NT2/D1 (cell line): ENCODE data around the gene ATXN7.

Experiments used
- DNase-seq: peaks from one replicate; pipeline ENCODE4 v3.0.0-alpha.2; 2011; ENCODE audit warnings: low read depth, low spot score
- H3K27me3 ChIP-seq: 2 replicates; pipeline ENCODE4 v1.6.0; 2011; ENCODE audit warnings: mild to moderate bottlenecking; ENCODE audit not compliant: insufficient read length, insufficient read depth
- H3K36me3 ChIP-seq: 2 replicates; pipeline ENCODE4 v1.6.1; 2011; ENCODE audit warnings: mild to moderate bottlenecking, low read length, mixed read lengths; ENCODE audit not compliant: insufficient read depth, insufficient read length
- H3K4me1 ChIP-seq: 2 replicates; pipeline ENCODE4 v1.5.1; 2011; ENCODE audit not compliant: insufficient read depth, insufficient read length
- H3K4me3 ChIP-seq: 2 replicates; pipeline ENCODE4 v1.5.1; 2011; ENCODE audit warnings: low read depth; ENCODE audit not compliant: insufficient read length
- H3K9ac ChIP-seq: 2 replicates; pipeline ENCODE4 v1.6.0; 2011; ENCODE audit warnings: low read depth; ENCODE audit not compliant: insufficient read length
- H3K9me3 ChIP-seq: 2 replicates; pipeline ENCODE4 v1.5.1; 2011; ENCODE audit warnings: mild to moderate bottlenecking, low read length; ENCODE audit not compliant: insufficient read depth
- SUZ12 ChIP-seq: IDR thresholded peaks from 2 replicates; pipeline ENCODE4 v1.6.1; 2011; ENCODE audit not compliant: insufficient read length, insufficient read depth; ENCODE audit errors: extremely low read depth
- YY1 ChIP-seq: IDR thresholded peaks from 2 replicates; pipeline ENCODE4 v1.6.1; 2011; ENCODE audit not compliant: insufficient read length, insufficient read depth
- ZNF274 ChIP-seq: IDR thresholded peaks from 2 replicates; pipeline ENCODE4 v1.6.1; 2011; ENCODE audit warnings: mild to moderate bottlenecking, low read depth, low read length

Gene ATXN7

DNA sequence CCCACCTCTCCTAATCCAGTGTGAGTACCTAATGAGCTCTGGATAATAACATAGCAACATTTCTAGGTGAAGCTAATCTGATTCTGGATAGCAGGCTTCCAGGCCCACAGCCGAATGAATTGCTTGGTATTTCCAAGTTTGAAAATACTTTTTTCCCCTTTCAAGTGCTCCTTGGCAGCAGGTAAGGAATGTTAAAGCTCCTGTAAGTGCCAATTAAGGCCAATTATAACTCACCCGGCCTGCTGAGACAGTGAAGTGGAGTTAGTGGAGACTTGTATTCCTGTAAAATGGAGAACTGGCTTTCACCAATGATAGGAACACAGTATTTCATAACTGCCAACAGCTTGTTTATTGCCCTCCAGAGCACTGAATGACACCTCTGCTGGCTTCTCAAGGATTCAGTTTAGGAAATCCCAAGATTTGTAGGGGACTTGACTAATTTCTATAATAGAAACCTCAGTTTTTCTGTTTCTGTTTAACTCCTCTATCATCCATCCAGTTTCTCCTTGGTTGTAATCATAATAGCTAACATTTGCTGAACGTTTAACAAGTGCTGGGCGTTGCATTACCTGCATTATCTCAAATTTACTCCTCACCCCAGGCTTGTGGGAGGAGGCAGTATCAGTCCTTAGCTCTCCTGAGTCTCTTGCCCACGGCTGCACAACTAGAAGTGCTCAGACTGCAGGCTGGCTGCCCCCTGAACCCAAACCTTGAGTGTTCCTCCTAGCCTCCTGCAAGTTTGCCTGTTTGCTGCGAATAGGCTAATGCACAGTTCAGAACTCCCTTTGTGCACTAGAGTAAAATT is 101.2 kb downstream of the ATXN7 start:
- H3K4me3 ChIP-seq = no peak overlapping the region
- H3K4me1 ChIP-seq = peaks cover 8% of the 10 kb centered on the region
- H3K9ac ChIP-seq = no peak overlapping the region
- TF ChIP-seq SUZ12 = no peak
- no peak for TF ChIP-seq YY1
- TF ChIP-seq ZNF274 = no peak
- H3K9me3 ChIP-seq = no peaks in the 10 kb centered on the region
- no peaks in the 10 kb centered on the region for H3K27me3 ChIP-seq
- H3K36me3 ChIP-seq = no peaks in the 10 kb centered on the region
- DNase-seq = no peak

DNA sequence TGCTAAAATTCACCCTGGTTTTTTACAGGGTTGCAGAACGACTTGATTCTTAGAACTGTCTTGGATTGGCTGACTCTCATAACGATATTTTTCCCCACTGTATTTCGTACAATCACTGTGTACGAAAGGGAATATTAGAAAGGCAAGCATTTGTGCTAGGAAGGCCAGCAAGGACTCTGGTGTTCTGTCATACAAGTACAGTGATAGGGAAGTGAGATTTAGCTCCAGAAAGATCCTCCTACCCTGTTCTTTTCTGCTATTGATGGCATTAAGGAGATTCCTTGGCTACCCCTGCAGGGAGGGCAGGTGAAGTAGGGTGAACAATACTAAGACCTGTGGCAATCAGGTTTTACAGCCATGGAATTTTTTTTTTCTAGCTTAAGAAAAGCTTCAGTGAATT is 102.3 kb downstream of the ATXN7 start:
- no peak for DNase-seq
- no peak overlapping the region for H3K4me3 ChIP-seq
- peaks cover 4% of the 10 kb centered on the region for H3K4me1 ChIP-seq
- no peaks in the 10 kb centered on the region for H3K9me3 ChIP-seq
- no peaks in the 10 kb centered on the region for H3K36me3 ChIP-seq
- no peak for TF ChIP-seq SUZ12
- H3K27me3 ChIP-seq = no peaks in the 10 kb centered on the region
- no peak overlapping the region for H3K9ac ChIP-seq

- H3K9me3 ChIP-seq = no peaks in the 10 kb centered on the region
- H3K27me3 ChIP-seq = no peaks in the 10 kb centered on the region
- TF ChIP-seq YY1 (no peak), SUZ12 (no peak)
- H3K36me3 ChIP-seq = no peaks in the 10 kb centered on the region
- H3K4me1 ChIP-seq = peaks cover 4% of the 10 kb centered on the region
- no peak overlapping the region for H3K9ac ChIP-seq
- no peak for DNase-seq
- H3K4me3 ChIP-seq = no peak overlapping the region
These were observed 103.2 kb downstream of the ATXN7 start for GRCh38 chr3:63966871-63967270.

DNA sequence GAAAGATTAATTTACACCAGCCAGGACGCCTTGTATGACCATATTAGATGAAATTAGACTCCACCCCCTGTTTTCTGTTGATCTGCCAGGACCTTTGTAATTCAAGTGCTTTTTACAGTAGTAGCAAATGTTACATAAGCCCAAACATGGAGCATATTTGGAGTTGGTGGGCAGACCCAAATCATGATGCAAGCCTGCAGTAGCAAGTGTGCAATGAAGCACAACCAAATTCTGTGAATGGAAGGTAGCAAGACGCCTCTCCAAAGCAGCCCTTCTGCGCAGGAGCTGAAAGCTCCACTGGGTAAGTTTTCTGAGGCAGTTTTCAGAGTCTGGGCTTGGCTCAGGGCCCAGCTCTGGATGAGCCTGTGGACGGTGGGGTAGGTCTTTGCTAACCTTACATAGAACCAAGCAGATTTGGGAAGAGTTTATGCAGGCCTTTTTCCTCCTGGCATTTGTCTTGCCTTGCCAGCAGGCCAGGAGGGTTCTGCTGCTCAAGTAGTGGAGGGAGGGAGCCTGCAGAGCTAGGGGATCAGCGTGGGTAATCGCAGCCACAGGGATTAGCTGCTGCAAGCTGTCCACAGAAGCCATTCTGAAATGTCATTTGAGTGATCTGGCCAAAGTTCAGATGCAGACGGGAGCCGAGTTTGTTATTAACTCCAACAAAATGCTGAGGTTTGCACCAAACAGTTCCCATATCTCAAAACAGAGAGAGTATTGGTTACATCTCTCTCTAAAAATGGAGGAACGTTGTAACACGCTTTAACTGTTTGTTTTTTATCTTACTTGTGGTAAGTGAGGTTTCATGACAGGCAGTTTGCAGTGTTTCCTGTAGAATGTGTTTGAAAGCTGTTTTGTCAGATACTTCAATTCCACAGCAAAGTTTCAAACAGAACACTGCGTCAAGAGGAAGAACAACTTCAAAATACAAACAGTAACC is 104.3 kb downstream of the ATXN7 start:
- Histone ChIP-seq H3K9ac (no peak overlapping the region), H3K27me3 (no peaks in the 10 kb centered on the region), H3K4me1 (peaks cover 4% of the 10 kb centered on the region), H3K36me3 (peaks cover 1% of the 10 kb centered on the region), H3K9me3 (no peaks in the 10 kb centered on the region), H3K4me3 (no peak overlapping the region)
- no peak for DNase-seq
- TF ChIP-seq SUZ12 (no peak), YY1 (no peak), ZNF274 (no peak)

- DNase-seq = no peak
- Histone ChIP-seq H3K27me3 (no peaks in the 10 kb centered on the region), H3K4me3 (no peak overlapping the region), H3K9ac (no peak overlapping the region), H3K4me1 (peaks cover 4% of the 10 kb centered on the region), H3K36me3 (peaks cover 9% of the 10 kb centered on the region), H3K9me3 (no peaks in the 10 kb centered on the region)
- TF ChIP-seq ZNF274 = no peak
- no peak for TF ChIP-seq SUZ12
- TF ChIP-seq YY1 = no peak
These were observed 105.1 kb downstream of the ATXN7 start for GRCh38 chr3:63968612-63969350.

DNA sequence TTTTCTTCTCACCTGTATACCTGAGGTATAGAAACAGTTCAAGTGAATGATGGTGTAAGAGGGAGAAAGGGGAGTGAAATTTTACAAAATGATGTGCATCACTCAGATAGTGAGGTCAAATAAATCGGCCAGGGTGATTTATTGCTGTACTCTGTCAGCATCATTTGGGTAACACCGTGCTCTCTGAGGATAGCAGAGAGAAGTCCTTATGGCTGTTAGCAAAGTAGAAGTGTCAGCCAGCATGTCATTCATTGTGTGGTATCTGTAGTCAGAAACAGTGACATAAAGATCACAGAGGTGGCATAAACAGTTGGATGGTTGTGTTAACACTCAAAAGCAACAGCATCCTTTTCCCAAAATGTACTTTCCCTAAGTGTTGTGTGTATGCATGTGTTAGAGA is 106.2 kb downstream of the ATXN7 start:
- H3K27me3 ChIP-seq = no peaks in the 10 kb centered on the region
- no peak overlapping the region for H3K4me3 ChIP-seq
- no peak overlapping the region for H3K9ac ChIP-seq
- no peak for TF ChIP-seq ZNF274
- TF ChIP-seq YY1 = no peak
- TF ChIP-seq SUZ12 = no peak
- no peak for DNase-seq
- peaks cover 4% of the 10 kb centered on the region for H3K4me1 ChIP-seq
- peaks cover 12% of the 10 kb centered on the region for H3K36me3 ChIP-seq
- no peaks in the 10 kb centered on the region for H3K9me3 ChIP-seq
